Type B pancreatic cell (in vitro differentiated cells): ENCODE measurements around the gene PHF19. TPM values are rescaled to one million over a fixed set of nuclear protein-coding genes. Genes with fewer than 3 reads are reported as not detected.

Experiments used
- DNase-seq: peaks from one replicate; pipeline ENCODE4 v3.0.0; 2021; ENCODE audit warnings: mixed read lengths; ENCODE audit not compliant: unreplicated experiment; ENCODE audit errors: extremely low spot score
- H3K27ac Mint-ChIP-seq: 2 replicates; pipeline ENCODE4 v1.8.0; 2021; ENCODE audit warnings: mild to moderate bottlenecking, mixed read lengths
- H3K27me3 Mint-ChIP-seq: 2 replicates; pipeline ENCODE4 v1.8.0; 2021; ENCODE audit warnings: mixed read lengths
- H3K36me3 Mint-ChIP-seq: 2 replicates; pipeline ENCODE4 v1.8.0; 2021; ENCODE audit warnings: mixed read lengths
- H3K4me1 Mint-ChIP-seq: one replicate; pipeline ENCODE4 v1.8.0; 2021; ENCODE audit warnings: mixed read lengths; ENCODE audit not compliant: unreplicated experiment
- H3K4me3 Mint-ChIP-seq: 2 replicates; pipeline ENCODE4 v1.8.0; 2021; ENCODE audit warnings: mild to moderate bottlenecking, mixed read lengths
- H3K9me3 Mint-ChIP-seq: 2 replicates; pipeline ENCODE4 v1.8.0; 2021; ENCODE audit warnings: mixed read lengths
- total RNA-seq: library from RNA; stranded (reverse); gene quantifications from 2 replicates; pipeline ENCODE4 v1.2.1, GENCODE V29; 2021; ENCODE audit warnings: low replicate concordance
- TF ChIP-seq, protein P1 (sequence below): fragments of 200-600 bp; sonication (generic); conservative IDR thresholded peaks from 2 replicates; pipeline ENCODE4 v1.5.0; 2021; ENCODE audit warnings: antibody characterized with exemption, mild to moderate bottlenecking

PHF19 gene
- total RNA-seq, 1 donor from 2014 or later, result 39.6 TPM

DNA sequence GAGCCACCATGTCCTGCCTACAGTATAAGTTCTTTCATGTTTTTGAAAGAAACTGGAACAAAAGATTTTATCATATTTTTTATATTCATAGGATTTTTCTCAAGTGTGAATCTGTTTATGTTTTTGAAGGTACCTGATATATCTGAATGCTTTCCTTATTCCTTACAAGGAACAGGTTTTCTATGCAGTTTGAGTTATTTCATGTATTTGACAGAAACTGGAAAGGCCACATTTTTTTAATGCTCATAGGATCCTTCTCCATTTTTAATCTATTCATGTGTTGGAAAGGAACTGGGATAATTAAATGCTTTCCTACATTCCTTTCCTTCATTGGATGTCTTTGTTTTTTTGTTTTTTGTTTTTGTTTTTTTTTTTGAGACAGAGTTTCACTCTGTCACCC lies 68.1 kb downstream of the PHF19 start:
- Mint-ChIP-seq H3K4me1 (no peaks in the 10 kb centered on the region), H3K9me3 (peaks cover 15% of the 10 kb centered on the region), H3K36me3 (peaks cover 14% of the 10 kb centered on the region), H3K27me3 (no peaks in the 10 kb centered on the region), H3K27ac (peak overlapping the region; percentile 75), H3K4me3 (no peak overlapping the region)
- no peak for DNase-seq
- TF ChIP-seq, protein P1, sequence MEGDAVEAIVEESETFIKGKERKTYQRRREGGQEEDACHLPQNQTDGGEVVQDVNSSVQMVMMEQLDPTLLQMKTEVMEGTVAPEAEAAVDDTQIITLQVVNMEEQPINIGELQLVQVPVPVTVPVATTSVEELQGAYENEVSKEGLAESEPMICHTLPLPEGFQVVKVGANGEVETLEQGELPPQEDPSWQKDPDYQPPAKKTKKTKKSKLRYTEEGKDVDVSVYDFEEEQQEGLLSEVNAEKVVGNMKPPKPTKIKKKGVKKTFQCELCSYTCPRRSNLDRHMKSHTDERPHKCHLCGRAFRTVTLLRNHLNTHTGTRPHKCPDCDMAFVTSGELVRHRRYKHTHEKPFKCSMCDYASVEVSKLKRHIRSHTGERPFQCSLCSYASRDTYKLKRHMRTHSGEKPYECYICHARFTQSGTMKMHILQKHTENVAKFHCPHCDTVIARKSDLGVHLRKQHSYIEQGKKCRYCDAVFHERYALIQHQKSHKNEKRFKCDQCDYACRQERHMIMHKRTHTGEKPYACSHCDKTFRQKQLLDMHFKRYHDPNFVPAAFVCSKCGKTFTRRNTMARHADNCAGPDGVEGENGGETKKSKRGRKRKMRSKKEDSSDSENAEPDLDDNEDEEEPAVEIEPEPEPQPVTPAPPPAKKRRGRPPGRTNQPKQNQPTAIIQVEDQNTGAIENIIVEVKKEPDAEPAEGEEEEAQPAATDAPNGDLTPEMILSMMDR, result no peak

DNA sequence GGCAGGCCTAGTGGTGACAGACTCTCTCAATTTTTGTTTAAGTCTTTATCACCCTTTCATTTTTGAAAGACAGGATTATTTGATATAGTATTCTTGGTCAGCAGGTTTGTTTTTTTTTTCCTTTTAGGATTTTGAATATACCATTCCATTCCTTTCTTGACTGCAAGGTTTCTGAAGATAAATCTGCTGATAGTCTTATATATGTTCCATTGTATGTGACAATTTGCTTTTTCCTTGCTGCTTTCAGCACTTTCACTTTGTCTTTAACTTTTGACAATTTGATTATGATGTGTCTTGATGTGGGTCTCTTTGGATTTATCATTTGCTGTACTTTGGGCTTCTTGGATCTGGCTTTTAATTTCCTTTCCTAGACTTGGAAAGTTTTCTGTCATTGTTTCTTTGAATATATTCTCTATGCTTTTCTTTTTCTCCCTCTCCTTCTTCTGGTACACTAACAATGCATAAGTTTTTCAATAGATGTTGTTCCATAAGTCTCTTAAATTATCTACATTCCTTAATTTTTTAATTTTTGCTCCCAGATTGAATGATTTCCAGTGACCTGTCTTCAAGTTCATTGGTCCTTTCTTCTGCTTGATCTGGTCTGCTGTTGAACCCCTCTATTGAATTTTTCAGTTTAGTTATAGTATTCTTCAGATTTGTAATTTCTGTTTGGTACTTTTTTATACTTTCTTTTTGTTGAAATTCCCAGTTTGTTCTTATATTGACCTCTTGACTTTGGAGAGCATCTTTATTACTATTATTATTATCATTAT lies 69.2 kb downstream of the PHF19 start:
- Mint-ChIP-seq H3K27me3 (no peaks in the 10 kb centered on the region), H3K4me3 (no peak overlapping the region), H3K4me1 (no peaks in the 10 kb centered on the region), H3K9me3 (peaks cover 15% of the 10 kb centered on the region), H3K27ac (no peak overlapping the region), H3K36me3 (peaks cover 14% of the 10 kb centered on the region)
- DNase-seq, result no peak
- TF ChIP-seq, protein P1, result no peak

Other genes with a start within 250 kb of the PHF19 start
- gene MEGF9, start 162.7 kb downstream of the PHF19 start, total RNA-seq, result 14.7 and 17.4 TPM in 2 replicates
- 67.7 and 68.2 TPM in 2 replicates for gene FBXW2, start 83.8 kb downstream of the PHF19 start, total RNA-seq
- gene PSMD5, start 34.3 kb downstream of the PHF19 start, total RNA-seq, result 43.6 and 45.2 TPM in 2 replicates
- 1.9 and 3.1 TPM in 2 replicates for gene TRAF1, start 49.6 kb upstream of the PHF19 start, total RNA-seq
- gene C5, start 173.1 kb upstream of the PHF19 start, total RNA-seq, result 4.9 and 10.0 TPM in 2 replicates
- 10.4 and 20.9 TPM in 2 replicates for gene CNTRL, start 197.8 kb upstream of the PHF19 start, total RNA-seq